Fibroblast of lung (primary cell): ENCODE results near the gene HMGN1. TPM values are rescaled to one million over a fixed set of nuclear protein-coding genes. Genes with fewer than 3 reads are reported as not detected.

Experiments used
- DNase-seq, 2 donors: peaks; one replicate each; pipeline versions ENCODE4 v3.0.0 to v3.0.0-alpha.2; 2010; ENCODE audit warnings: low read depth in 2 of 2
- H2AFZ ChIP-seq: 2 replicates; pipeline ENCODE4 v1.5.1; 2012; ENCODE audit warnings: low read length, control low read depth, inconsistent platforms
- H3K27ac ChIP-seq: 2 replicates; pipeline ENCODE4 v1.5.1; 2011; ENCODE audit warnings: low read length, control low read depth; ENCODE audit not compliant: insufficient read depth
- H3K27me3 ChIP-seq: 2 replicates; pipeline ENCODE4 v1.5.1; 2011; ENCODE audit warnings: mild to moderate bottlenecking, low read length; ENCODE audit not compliant: control insufficient read depth, insufficient read depth
- H3K36me3 ChIP-seq: 2 replicates; pipeline ENCODE4 v1.5.1; 2011; ENCODE audit warnings: low read length; ENCODE audit not compliant: control insufficient read depth, insufficient read depth
- H3K4me1 ChIP-seq: 2 replicates; pipeline ENCODE4 v1.5.1; 2011; ENCODE audit warnings: low read length; ENCODE audit not compliant: control insufficient read depth, insufficient read depth; ENCODE audit errors: extremely low read depth
- H3K4me2 ChIP-seq: 2 replicates; pipeline ENCODE4 v1.5.1; 2011; ENCODE audit warnings: low read length, control low read depth; ENCODE audit not compliant: insufficient read depth; ENCODE audit errors: extremely low read depth
- H3K4me3 ChIP-seq, 4 experiments: fragments of 200-600 bp in 1 of 4; sonication (generic) in 1 of 4; replicated peaks in 1 of 4; 2 replicates each; pipeline ENCODE4 v1.5.1; 2011 to 2016; ENCODE audit warnings: low read length in 4 of 4, low read depth in 3 of 4, mild to moderate bottlenecking in 3 of 4, control low read depth in 2 of 4, inconsistent platforms in 1 of 4, mixed read lengths in 1 of 4; ENCODE audit not compliant: insufficient read depth in 1 of 4; ENCODE audit errors: control extremely low read depth in 1 of 4
- H3K79me2 ChIP-seq: 2 replicates; pipeline ENCODE4 v1.5.1; 2012; ENCODE audit warnings: mild to moderate bottlenecking, low read length, inconsistent platforms; ENCODE audit not compliant: control insufficient read depth, insufficient read depth
- H3K9ac ChIP-seq: 2 replicates; pipeline ENCODE4 v1.5.1; 2011; ENCODE audit warnings: mild to moderate bottlenecking, low read length, control low read depth; ENCODE audit not compliant: insufficient read depth
- H3K9me3 ChIP-seq: 2 replicates; pipeline ENCODE4 v1.5.1; 2012; ENCODE audit warnings: low read depth, low read length; ENCODE audit not compliant: control insufficient read depth, insufficient read depth
- H4K20me1 ChIP-seq: 2 replicates; pipeline ENCODE4 v1.5.1; 2011; ENCODE audit warnings: low read length; ENCODE audit not compliant: control insufficient read depth, insufficient read depth; ENCODE audit errors: extremely low read depth
- CTCF ChIP-seq, 2 donors: IDR thresholded peaks in 1 of 2; conservative IDR thresholded peaks in 1 of 2; 1 replicate in 1 of 2; 2 replicates in 1 of 2; pipeline ENCODE4 v1.5.1; 2011 to 2012; ENCODE audit warnings: low read length in 2 of 2, control low read depth in 1 of 2, inconsistent platforms in 1 of 2, low read depth in 1 of 2, mild to moderate bottlenecking in 1 of 2
- EZH2 ChIP-seq: IDR thresholded peaks from 2 replicates; pipeline ENCODE4 v1.5.1; 2012; ENCODE audit warnings: low read length, control low read depth, mild to moderate bottlenecking; ENCODE audit errors: missing control alignments
- polyA plus RNA-seq, 2 donors: library from polyadenylated mRNA; depleted of rRNA in 1 of 2; stranded (reverse) in 1 of 2; unstranded in 1 of 2; fragments of >200 nt; gene quantifications; 2 replicates each; pipeline ENCODE4 v1.2.1, GENCODE V29; 2011 to 2012; ENCODE audit warnings: missing spikeins in 1 of 2
- total RNA-seq: library from RNA; depleted of rRNA; stranded (reverse); fragments of >200 nt; gene quantifications from 2 replicates; pipeline ENCODE4 v1.2.1, GENCODE V29; 2014

Gene HMGN1
- total and polyA plus RNA-seq, 2 donors (not counting 1 experiment from before 2014, with no cell fraction given): 160 to 171 TPM

- no peak overlapping the region for H3K4me3 ChIP-seq
- H3K27ac ChIP-seq: no peak overlapping the region
- no peak overlapping the region for H3K9ac ChIP-seq
- TF ChIP-seq CTCF (conservative IDR thresholded peaks at IDR 0.05 in 1 of 2, IDR thresholded peaks at IDR 0.05 in 1 of 2; ENCODE audit: low read depth in 1 of 2, low read length in 2 of 2): no peak
- TF ChIP-seq EZH2: no peak
- peaks cover 9% of the 10 kb centered on the region for H3K4me1 ChIP-seq
- no peaks in the 10 kb centered on the region for H3K36me3 ChIP-seq
- no peaks in the 10 kb centered on the region for H4K20me1 ChIP-seq
- no peak overlapping the region for H3K4me2 ChIP-seq
- H3K79me2 ChIP-seq: no peaks in the 10 kb centered on the region
- DNase-seq: no peak
- H3K27me3 ChIP-seq: no peaks in the 10 kb centered on the region
- H3K9me3 ChIP-seq: no peaks in the 10 kb centered on the region
- H2AFZ ChIP-seq: no peak overlapping the region
Observed at GRCh38 chr21:39317134-39318090, 31.5 kb downstream of the HMGN1 start.

GRCh38 chr21:39316729-39317128, 32.2 kb downstream of the HMGN1 start:
- H3K4me1 ChIP-seq: peaks cover 8% of the 10 kb centered on the region
- H3K4me2 ChIP-seq: no peak overlapping the region
- H3K4me3 ChIP-seq: no peak overlapping the region
- DNase-seq: no peak
- H4K20me1 ChIP-seq: no peaks in the 10 kb centered on the region
- no peak overlapping the region for H3K27ac ChIP-seq
- no peaks in the 10 kb centered on the region for H3K36me3 ChIP-seq
- H3K27me3 ChIP-seq: no peaks in the 10 kb centered on the region
- TF ChIP-seq EZH2: no peak
- no peak for TF ChIP-seq CTCF (conservative IDR thresholded peaks at IDR 0.05 in 1 of 2, IDR thresholded peaks at IDR 0.05 in 1 of 2; ENCODE audit: low read depth in 1 of 2, low read length in 2 of 2)
- H3K9me3 ChIP-seq: no peaks in the 10 kb centered on the region
- peaks cover under 1% of the 10 kb centered on the region for H3K79me2 ChIP-seq
- H3K9ac ChIP-seq: no peak overlapping the region
- H2AFZ ChIP-seq: no peak overlapping the region

- H3K9me3 ChIP-seq: no peaks in the 10 kb centered on the region
- no peaks in the 10 kb centered on the region for H4K20me1 ChIP-seq
- no peaks in the 10 kb centered on the region for H3K27me3 ChIP-seq
- DNase-seq: no peak
- H3K4me2 ChIP-seq: no peak overlapping the region
- TF ChIP-seq EZH2 (no peak), CTCF (conservative IDR thresholded peaks at IDR 0.05 in 1 of 2, IDR thresholded peaks at IDR 0.05 in 1 of 2; ENCODE audit: low read depth in 1 of 2, low read length in 2 of 2) (no peak)
- no peak overlapping the region for H2AFZ ChIP-seq
- H3K4me3 ChIP-seq: no peak overlapping the region
- H3K79me2 ChIP-seq: peaks cover 8% of the 10 kb centered on the region
- no peak overlapping the region for H3K27ac ChIP-seq
- no peaks in the 10 kb centered on the region for H3K36me3 ChIP-seq
- H3K9ac ChIP-seq: no peak overlapping the region
- peaks cover 4% of the 10 kb centered on the region for H3K4me1 ChIP-seq
Observed at GRCh38 chr21:39315603-39316445, 33.1 kb downstream of the HMGN1 start.
